NCI-H2029 (cell line): ENCODE measurements around the gene UFSP1.

Source experiments
- DNase-seq: peaks from one replicate; lab custom pipeline; 2025; lab: John Stamatoyannopoulos, UW

Gene UFSP1

DNA sequence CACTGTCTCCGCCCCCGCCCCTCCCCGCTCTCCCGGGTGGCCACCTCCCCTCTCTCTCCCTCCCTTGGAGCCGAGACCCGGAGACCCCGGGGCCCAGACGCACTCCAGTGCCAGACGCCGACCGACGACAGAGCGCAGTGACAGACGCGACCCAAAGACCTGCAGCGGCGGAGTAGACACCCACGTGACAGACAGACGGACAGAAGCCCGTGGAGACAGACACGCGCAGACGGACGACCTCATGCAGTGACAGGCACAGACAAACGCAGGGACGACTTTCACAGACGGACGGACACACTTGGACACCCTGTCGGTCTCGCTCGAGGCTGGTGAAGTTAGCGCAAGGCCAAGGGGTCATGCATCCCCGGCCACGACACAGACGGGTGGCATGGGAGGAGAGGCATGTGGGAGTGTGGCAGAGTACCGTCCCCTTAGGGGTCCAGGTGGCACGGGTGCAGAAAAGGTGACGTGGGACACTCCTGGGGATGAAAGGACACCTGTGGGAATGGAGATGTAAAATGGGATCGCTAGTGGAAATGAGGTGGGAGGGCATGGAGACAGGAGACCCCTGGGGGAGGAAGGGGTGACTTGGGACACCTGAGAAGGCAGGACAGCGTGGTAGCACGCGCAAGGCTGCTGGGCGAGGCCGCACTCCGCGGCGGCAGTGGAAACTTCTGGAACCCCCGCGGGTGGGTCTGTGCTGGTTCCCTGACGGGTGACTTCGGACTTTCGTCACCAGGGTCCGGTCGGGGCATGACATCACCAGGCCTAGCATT, 6.6 kb upstream of the UFSP1 start:
- DNase-seq: no peak

DNA sequence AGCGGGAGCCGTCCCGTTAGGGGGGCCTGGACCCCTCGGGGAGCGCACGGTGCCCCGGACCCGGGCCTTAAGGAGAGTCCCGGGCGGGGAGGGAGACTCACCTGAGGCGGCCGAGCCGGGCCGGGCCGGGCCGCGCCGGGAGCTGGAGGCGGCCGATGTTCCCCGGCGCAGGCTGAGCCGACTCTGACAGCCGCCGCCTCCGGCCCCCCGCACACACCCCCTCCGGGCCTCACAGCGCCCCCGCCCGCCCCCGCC, 6.1 kb upstream of the UFSP1 start, which contains the start of gene ACHE:
TSS of gene ACHE (minus strand) at position 188 of the 255 bp plus-strand sequence. CDS start 1,656 bp downstream, outside the sequence.
- no peak for DNase-seq

DNA sequence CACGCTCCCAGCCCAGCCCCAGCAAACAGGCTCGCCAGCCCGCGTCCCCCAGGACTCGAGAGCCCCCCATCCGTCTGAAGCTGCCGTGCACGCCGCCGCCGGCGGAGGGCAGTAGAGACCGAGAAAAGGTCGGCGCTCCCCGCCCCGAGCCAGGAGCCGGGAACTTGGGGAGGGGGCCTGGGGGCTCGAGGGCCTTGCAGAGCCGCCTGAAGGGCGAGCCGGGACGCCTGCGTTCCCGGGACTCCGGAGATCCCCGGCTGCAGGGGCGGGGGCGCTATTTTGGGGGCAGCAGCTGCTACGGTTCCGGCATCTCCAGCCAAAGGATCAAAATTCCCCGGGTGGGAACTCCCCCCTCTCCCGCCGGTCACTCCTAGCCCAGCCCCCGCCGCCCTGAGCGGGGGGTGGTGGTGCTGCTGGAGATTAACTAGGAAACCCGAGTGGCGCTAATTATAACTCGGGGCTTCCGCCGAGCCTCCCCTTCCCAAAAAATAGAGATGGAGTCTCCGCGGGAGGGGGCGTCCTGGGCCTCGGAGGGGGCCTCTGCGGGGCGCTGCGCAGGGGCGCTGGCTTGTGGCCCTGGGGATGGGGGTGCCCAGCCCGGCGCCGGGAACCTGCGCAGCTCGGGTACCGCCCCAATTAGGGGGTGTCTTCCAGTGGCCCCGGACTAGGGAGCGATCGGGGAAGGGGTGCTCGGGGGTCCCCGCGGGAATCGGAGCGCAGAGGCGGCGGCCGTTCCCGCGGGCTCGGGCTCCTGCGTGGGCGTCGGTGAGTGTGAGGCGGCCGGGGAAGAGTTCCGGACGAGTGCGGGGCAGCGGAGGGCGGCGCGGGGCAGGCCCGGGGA, 5.6 kb upstream of the UFSP1 start:
- no peak for DNase-seq

DNA sequence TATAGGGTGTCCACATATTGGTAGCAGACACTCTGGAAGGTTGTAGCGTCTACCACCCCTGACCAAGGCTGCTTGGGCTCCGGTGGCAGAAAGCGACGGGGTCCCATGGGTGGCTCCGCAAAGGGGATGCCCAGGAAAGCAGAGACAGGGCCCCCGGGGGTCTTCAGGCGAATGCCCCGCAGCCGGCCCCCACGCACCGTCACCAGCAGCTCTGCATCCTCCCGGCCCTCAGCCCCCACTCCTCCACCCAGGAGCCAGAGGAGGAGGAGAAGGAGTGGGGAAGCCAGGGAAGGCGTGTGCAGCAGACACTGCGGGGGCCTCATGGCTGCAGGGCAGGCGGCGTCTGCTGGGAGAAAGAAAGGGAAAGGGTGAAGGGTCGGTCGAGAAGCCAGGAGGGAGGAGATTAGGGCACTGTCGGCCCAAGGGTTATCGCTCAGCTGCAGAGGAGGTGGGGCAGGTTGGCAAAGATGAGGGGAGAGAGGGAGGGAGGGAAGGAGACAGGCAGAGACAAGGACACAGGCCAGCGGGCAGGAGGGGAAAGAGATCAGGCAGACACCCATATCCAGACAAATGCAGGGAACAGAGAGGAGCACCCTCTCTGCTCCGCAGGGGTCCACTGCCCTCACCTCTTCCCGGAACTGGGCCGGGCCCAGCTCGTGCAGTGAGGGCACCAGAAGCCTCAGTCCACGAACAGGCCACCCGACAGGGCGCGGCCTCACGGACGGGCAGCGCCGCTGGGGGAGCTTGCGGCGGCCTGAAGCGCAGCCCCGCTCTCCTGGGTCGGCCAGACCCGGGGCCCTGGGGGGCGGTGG, 4.6 kb upstream of the UFSP1 start:
- no peak for DNase-seq

DNA sequence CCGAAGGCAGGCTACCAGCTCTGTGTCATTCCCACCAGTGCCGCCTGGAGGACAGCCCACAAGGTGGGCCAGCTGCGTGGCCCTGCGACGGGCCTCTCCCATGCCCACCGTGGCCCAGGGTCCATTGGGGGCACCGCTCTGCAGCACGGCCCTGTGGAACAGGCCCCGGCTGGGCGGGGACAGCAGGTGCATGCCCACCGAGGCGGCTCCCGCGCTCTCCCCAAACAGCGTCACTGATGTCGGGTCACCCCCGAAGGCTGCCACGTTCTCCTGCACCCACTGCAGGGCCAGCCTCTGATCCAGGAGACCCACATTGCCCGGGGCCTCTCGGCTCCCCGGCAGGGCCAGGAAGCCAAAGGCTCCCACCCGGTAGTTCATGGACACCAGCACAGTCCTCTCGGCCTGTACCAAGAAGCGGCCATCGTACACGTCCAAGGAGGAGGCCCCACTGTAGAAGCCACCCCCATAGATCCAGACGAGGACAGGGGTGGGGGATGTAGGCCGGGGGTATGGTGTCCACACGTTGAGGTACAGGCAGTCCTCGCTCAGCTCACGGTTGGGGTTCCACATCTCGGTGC, 3.9 kb upstream of the UFSP1 start:
- DNase-seq: no peak

DNA sequence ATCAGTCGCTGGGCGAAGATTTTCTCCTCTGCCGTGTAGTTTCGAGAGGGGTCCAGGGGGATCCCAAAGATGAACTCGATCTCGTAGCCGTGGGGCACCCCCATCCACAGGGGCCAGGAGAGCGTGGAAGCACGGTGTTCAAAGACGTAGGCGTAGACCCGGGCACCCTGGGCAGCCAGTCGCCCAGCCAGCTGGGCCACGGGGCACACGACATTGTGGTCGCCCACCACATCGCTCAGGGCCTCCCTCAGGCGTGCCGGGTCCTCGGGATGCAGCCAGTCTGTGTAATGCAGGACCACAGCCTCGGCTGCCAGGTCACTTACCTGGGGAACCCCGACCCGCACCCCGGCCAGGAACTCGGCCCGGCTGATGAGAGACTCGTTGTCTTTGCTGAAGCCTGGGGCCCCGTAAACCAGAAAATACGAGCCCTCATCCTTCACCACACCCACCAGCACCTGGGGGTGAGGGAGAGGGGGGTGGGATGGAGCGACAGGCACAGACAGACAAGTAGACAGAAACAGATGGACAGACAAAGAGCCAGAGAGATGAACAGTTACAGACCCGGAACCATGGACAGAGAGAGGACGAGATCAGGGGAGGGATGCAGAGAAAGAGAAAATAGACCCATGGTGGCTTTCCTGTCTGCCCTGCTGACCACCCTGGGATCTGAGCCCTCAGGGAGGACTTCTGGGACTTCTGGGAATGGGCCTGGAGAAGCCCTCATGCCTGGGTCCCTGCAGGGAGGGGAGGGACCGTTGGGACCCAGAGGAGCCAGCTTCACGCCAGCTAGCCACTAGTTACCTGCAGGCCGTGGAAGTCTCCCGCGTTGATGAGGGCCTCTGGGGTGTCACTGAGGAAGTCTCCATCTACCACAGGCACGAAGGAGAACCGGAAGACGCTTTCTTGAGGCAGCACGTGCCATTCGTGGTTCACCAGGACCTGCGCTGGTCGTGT, 3.1 kb upstream of the UFSP1 start:
- DNase-seq: no peak

DNA sequence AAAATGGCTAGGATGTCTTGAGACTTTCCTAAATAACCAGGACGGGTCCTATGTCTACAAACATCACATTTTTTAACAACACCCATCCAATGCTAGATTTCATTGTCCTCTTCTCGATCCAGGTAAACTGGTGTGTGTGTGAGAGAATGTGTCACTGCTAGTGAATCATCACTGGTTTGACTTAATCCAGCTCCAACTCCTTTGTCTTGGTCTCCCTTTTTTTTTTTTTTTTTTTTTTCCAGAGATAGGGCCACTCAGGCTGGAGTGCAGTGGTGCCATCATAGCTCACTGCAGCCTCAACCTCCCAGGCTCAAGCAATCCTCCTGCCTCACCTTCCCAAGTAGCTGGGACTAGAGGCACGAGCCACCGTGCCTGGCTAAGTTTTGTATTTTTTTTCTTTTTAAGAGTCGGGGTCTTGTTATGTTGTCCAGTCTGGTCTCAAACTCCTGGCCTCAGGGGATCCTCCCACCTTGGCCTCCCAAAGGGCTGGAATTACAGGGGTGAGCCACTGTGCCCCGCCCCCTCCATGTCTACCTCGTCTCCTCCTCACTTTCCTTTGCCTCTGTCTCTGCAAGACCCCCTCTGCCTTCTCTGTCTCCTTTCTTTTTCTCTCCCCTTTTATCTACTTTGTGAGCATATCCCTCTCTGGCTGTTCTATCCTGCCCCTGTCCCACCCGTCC, 2.2 kb upstream of the UFSP1 start:
- no peak for DNase-seq

DNA sequence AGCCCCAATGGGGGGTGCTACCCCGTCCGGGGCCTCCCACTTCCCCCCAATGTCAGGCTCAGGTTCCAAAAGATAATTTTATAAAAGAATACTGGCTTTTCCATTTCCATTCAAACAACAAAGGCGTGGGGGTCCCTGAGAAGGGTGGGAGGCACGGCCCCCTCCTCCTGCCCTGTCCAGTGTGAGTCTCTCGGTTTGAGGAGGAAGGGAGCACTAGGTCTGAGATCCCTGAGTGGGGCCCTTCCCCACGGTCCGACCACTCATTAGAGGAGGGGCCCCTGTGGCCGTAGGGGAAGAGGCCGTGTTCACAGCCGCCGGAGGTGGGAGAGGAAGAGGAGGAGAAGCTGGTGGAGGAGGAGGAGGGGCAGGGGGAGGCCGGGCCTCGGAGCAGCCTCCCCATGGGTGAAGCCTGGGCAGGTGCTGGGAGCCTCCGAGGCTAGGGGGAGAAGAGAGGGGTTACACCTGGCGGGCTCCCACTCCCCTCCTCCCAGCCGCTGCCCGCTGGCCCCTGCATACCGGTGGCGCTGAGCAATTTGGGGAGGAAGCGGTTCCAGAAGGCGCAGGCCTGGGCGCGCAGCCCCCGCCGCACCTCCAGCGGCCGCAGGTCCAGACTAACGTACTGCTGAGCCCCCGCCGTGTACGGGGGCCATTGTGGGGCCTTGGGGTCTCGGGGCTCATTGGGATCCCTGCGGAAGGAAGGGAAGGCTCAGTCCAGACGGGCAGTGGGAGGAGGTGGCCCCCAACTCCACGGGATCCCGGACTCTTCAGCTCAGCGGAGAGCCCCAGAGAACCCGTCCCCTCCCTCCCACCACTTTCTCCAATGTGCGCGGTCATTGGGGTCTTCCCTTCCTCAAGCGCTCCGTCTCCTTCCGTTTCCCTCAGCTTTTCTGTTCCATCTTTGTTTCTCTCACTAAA, 1.4 kb upstream of the UFSP1 start:
- no peak for DNase-seq

DNA sequence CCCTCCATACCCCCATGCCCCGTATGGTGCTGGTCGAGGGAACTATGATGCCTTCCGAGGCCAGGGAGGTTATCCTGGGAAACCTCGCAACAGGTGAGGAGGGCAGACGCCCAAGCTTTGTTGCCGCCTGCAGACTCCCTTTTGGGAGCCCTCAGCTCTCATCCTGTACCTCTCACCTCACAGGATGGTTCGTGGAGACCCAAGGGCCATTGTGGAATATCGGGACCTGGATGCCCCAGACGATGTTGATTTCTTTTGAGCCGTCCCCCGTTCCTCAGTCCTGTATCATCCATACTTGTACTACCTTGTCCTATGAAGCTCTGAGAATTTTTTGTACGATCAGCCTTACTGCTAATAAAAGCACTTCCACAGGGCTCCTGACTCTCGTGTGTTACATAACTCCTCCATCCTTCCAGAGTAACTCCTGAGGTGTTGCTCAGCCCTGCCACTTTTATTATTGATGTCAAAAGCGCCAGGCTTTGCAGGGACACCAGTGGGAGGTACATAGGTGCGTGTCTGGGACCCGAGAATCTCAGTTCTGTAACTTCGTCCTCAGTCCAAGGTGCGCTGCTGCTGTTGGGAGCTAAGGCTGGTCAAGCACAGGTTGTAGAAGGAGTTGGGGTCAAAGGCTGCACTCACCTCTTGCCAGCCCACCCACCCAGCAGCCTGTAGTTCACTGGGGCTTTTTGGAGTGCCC, 1.1 kb downstream of the UFSP1 start:
- DNase-seq: no peak

DNA sequence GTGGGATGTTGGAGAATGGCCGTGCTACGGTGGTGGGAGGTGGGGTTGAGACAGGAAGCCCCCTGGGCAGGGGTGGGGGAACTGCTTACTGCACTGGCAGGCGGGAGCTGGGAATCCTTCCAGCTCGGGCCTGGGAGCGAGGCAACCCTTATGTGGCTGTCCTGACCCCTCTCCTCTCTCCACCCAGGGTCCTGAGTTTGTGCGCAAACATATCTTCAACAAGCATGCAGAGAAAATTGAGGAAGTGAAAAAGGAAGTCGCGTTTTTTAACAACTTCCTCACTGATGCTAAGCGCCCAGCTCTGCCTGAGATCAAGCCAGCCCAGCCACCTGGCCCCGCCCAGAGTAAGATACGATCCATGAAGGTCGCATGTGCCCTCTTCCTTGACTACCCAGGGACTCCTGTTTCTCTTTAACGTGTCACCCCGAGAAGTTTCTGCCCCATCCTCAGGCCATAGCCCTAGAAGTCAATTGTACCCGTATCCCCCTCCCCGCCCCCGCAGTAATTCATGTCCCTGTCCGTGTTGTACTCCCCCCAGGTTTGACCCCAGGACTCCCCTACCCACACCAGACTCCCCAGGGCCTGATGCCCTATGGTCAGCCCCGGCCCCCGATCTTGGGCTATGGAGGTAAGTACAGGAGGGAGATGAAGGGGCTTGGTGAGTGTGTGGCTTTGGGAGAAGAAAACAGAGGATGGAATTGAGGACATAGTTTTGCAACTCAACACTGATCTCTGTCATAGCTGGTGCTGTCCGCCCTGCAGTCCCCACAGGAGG, 1.8 kb downstream of the UFSP1 start:
- no peak for DNase-seq

DNA sequence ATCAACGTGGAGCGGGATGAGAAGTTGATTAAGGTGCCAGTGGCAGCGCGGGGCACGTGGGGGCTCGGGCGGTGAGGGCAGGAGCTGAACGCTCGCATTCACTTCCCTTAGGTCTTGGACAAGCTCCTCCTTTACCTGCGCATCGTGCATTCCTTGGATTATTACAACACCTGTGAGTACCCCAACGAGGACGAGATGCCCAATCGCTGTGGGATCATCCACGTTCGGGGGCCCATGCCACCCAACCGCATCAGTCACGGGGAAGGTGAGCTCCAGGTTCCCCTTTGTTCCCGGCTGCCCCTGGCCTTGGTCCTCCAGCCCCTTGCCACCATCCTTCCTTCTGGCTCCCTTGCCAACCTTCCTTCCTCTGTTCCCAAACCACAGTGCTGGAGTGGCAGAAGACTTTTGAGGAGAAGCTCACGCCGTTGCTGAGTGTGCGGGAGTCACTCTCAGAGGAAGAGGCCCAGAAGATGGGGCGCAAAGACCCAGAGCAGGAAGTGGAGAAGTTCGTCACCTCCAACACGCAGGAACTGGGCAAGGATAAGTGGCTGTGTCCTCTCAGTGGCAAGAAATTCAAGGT, 2.5 kb downstream of the UFSP1 start:
- DNase-seq: no peak

DNA sequence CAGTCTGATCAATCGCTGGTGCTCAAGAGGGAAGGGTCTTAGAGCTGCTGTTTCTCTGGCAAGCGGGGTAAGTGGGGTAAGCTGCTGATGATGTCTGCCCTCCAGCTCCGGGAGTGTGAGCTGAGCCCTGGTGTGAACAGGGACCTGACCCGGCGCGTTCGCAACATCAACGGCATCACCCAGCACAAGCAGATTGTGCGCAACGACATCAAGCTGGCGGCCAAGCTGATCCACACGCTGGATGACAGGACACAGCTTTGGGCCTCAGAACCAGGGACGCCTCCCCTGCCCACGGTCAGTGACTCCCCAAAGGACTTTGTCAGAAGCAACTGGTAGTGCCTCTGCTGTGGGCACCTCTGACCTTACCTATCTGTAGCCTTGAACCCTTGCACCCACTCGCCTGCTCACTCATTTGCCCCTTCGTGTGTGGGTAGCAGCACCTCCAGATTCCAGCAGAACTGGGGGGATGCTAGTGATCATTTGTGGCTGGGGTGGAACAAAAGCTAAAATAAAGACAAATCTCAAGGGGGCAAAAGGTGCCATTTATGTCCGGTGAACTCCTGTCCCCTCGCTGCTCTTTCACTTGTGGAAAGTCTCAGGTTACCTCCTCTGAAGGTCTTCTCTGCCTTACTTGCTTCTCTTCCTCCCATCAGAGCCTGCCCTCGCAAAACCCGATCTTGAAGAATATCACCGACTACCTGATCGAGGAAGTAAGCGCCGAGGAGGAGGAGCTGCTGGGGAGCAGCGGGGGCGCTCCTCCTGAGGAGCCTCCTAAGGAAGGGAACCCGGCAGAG, 3.2 kb downstream of the UFSP1 start:
- DNase-seq: no peak

DNA sequence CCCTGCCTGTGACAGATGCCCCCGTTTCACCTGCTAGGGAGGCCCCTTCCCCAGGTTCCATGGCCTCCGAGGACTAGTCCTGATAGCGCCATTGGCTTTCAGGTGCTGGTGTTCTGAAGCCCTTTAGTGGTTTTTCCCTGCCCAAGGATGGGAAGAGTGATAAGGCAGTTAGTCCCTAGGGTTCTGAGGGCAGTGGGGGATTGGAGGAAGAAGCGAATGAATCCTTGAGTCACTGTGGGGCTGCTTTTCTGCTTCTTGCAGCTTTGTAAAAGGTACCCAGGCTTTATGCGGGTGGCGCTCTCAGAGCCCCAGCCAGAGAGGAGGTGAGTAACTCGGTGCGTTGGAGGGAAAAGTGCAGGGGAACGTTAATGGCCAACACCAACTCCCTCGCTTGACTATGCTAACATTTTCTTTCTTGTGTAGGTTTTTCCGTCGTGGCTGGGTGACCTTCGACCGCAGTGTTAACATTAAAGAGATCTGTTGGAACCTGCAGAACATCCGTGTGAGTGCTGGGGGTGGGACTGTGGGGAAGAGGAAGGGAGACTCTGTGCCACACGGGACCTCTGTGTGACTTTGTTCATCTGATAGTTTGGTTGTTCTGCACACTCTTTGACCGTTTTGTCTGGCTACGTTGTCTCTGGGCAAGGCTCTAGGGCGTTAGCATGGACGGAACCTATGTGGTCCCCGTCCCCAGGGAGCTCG, 3.9 kb downstream of the UFSP1 start:
- DNase-seq: no peak

DNA sequence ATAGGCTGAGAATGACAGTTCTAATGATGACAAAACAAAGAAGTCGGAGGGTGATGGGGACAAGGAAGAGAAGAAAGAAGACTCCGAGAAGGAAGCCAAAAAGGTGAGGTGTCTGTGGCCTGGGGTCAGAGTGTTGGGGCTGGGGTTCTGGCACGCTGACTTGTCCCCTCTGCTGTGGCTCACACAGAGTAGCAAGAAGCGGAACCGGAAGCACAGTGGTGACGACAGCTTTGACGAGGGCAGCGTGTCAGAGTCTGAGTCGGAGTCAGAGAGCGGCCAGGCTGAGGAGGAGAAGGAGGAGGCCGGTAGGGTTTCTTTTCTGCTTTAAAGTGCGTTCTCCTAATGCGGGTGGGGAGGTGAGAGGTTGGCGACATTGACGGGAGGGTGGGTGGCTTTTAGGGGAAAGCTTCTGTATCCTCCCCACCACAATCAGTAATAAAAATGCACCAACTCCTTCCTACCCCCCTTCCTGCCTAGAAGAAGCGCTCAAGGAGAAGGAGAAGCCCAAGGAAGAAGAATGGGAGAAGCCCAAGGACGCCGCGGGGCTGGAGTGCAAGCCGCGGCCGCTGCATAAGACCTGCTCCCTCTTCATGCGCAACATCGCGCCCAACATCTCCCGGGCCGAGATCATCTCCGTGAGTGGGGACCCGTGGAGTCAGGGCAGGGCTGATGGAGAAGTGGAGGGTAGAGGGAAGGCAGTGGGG, 4.6 kb downstream of the UFSP1 start:
- DNase-seq: no peak

DNA sequence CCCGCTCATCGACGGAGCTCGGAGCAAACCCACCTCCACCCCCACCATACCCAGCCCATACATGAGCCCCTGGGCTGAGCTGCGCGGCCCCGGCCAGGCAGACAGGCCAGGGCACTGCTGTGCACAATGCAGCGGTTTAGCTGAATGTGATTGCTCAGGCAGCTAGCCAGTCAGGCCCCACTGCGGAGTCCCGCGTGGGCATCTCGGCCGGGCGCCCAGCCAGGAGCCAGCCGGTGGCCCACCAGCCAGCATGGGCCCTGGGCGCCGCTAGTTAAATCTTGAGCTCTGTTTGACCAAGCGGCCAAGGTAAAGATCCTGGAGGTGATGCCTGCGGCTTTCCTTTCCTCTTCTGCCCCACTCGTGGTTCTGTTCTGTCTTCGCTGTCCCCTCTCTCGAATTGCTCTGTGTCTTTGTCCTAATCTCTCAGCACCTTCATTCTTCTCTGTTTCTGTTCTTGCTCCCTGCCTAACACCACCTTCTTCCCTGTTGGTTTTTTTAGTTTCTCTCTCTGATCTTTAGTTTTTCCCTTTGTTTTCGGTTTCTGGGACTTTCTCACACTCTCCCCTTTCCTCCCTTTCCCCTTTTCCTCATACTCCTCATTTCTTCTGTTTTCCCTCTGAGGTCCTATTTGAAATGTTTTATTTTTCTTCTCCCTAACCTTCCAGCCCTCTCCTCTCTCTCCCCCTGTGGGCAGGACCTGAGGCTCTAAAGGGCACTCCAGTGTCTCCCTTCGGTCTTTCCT, 6.6 kb downstream of the UFSP1 start:
- DNase-seq: no peak
